Measurements from ENCODE around the gene MED25.

GRCh38 chr19:49795615-49796014 lies 22.5 kb upstream of the MED25 start:
- TF ChIP-seq CTCF (conservative IDR thresholded peaks at IDR 0.05; ENCODE audit: low read depth in 2 of 2) (no peak), EZH2phosphoT487 (IDR thresholded peaks at IDR 0.05; ENCODE audit: unreplicated experiment) (no peak), JUNB (IDR thresholded peaks at IDR 0.05; ENCODE audit: unreplicated experiment) (no peak), POLR2AphosphoS5 (IDR thresholded peaks at IDR 0.05; ENCODE audit: low read depth) (no peak), ZNF331 (CRISPR knock-in tag; IDR thresholded peaks at IDR 0.05; ENCODE audit: low read depth) (no peak), CREB1 (CRISPR knock-in tag; IDR thresholded peaks at IDR 0.05; ENCODE audit: low read depth) (no peak), EZH2 (IDR thresholded peaks at IDR 0.05; ENCODE audit: low read depth, unreplicated experiment) (no peak), ETS1 (IDR thresholded peaks at IDR 0.05) (no peak), ZNF114 (CRISPR knock-in tag; IDR thresholded peaks at IDR 0.05) (no peak), NANOG (IDR thresholded peaks at IDR 0.05; ENCODE audit: borderline replicate concordance) (no peak), STAT1 (IDR thresholded peaks at IDR 0.05; ENCODE audit: unreplicated experiment) (no peak)
- TF ChIP-seq, protein P1, sequence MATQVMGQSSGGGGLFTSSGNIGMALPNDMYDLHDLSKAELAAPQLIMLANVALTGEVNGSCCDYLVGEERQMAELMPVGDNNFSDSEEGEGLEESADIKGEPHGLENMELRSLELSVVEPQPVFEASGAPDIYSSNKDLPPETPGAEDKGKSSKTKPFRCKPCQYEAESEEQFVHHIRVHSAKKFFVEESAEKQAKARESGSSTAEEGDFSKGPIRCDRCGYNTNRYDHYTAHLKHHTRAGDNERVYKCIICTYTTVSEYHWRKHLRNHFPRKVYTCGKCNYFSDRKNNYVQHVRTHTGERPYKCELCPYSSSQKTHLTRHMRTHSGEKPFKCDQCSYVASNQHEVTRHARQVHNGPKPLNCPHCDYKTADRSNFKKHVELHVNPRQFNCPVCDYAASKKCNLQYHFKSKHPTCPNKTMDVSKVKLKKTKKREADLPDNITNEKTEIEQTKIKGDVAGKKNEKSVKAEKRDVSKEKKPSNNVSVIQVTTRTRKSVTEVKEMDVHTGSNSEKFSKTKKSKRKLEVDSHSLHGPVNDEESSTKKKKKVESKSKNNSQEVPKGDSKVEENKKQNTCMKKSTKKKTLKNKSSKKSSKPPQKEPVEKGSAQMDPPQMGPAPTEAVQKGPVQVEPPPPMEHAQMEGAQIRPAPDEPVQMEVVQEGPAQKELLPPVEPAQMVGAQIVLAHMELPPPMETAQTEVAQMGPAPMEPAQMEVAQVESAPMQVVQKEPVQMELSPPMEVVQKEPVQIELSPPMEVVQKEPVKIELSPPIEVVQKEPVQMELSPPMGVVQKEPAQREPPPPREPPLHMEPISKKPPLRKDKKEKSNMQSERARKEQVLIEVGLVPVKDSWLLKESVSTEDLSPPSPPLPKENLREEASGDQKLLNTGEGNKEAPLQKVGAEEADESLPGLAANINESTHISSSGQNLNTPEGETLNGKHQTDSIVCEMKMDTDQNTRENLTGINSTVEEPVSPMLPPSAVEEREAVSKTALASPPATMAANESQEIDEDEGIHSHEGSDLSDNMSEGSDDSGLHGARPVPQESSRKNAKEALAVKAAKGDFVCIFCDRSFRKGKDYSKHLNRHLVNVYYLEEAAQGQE (IDR thresholded peaks at IDR 0.05; ENCODE audit: unreplicated experiment): no peak
- TF ChIP-seq, protein P2, sequence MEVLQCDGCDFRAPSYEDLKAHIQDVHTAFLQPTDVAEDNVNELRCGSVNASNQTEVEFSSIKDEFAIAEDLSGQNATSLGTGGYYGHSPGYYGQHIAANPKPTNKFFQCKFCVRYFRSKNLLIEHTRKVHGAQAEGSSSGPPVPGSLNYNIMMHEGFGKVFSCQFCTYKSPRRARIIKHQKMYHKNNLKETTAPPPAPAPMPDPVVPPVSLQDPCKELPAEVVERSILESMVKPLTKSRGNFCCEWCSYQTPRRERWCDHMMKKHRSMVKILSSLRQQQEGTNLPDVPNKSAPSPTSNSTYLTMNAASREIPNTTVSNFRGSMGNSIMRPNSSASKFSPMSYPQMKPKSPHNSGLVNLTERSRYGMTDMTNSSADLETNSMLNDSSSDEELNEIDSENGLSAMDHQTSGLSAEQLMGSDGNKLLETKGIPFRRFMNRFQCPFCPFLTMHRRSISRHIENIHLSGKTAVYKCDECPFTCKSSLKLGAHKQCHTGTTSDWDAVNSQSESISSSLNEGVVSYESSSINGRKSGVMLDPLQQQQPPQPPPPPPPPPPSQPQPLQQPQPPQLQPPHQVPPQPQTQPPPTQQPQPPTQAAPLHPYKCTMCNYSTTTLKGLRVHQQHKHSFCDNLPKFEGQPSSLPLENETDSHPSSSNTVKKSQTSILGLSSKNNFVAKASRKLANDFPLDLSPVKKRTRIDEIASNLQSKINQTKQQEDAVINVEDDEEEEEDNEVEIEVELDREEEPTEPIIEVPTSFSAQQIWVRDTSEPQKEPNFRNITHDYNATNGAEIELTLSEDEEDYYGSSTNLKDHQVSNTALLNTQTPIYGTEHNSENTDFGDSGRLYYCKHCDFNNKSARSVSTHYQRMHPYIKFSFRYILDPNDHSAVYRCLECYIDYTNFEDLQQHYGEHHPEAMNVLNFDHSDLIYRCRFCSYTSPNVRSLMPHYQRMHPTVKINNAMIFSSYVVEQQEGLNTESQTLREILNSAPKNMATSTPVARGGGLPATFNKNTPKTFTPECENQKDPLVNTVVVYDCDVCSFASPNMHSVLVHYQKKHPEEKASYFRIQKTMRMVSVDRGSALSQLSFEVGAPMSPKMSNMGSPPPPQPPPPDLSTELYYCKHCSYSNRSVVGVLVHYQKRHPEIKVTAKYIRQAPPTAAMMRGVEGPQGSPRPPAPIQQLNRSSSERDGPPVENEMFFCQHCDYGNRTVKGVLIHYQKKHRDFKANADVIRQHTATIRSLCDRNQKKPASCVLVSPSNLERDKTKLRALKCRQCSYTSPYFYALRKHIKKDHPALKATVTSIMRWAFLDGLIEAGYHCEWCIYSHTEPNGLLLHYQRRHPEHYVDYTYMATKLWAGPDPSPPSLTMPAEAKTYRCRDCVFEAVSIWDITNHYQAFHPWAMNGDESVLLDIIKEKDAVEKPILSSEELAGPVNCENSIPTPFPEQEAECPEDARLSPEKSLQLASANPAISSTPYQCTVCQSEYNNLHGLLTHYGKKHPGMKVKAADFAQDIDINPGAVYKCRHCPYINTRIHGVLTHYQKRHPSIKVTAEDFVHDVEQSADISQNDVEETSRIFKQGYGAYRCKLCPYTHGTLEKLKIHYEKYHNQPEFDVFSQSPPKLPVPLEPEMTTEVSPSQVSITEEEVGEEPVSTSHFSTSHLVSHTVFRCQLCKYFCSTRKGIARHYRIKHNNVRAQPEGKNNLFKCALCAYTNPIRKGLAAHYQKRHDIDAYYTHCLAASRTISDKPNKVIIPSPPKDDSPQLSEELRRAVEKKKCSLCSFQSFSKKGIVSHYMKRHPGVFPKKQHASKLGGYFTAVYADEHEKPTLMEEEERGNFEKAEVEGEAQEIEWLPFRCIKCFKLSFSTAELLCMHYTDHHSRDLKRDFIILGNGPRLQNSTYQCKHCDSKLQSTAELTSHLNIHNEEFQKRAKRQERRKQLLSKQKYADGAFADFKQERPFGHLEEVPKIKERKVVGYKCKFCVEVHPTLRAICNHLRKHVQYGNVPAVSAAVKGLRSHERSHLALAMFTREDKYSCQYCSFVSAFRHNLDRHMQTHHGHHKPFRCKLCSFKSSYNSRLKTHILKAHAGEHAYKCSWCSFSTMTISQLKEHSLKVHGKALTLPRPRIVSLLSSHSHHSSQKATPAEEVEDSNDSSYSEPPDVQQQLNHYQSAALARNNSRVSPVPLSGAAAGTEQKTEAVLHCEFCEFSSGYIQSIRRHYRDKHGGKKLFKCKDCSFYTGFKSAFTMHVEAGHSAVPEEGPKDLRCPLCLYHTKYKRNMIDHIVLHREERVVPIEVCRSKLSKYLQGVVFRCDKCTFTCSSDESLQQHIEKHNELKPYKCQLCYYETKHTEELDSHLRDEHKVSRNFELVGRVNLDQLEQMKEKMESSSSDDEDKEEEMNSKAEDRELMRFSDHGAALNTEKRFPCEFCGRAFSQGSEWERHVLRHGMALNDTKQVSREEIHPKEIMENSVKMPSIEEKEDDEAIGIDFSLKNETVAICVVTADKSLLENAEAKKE (CRISPR knock-in tag; IDR thresholded peaks at IDR 0.05): no peak

Measured in GM23338 (cell line).